ENCODE results near the gene ABR. TPM values are rescaled to one million over a fixed set of nuclear protein-coding genes. Genes with fewer than 3 reads are reported as not detected.

The ABR gene
- total and polyA plus RNA-seq, 2 donors from 2014 or later: 18.7 to 116 TPM

- H3K4me3 ChIP-seq (ENCODE audit: low read length in 3 of 3): no peak overlapping the region
- no peaks in the 10 kb centered on the region for H3K4me1 ChIP-seq (ENCODE audit: control insufficient read depth in 2 of 3, insufficient read depth in 2 of 3, low read depth in 1 of 3, low read length in 3 of 3)
- H3K9me3 ChIP-seq (ENCODE audit: control insufficient read depth in 2 of 3, insufficient read depth in 1 of 3, low read length in 3 of 3): no peaks in the 10 kb centered on the region
- no peaks in the 10 kb centered on the region for H3K36me3 ChIP-seq (ENCODE audit: control insufficient read depth in 2 of 3, insufficient read depth in 3 of 3, low read length in 3 of 3)
- intact Hi-C loops (cut with DNase I): no loop called here
- no peaks in the 10 kb centered on the region for H3K27me3 ChIP-seq (ENCODE audit: control insufficient read depth, insufficient read depth, low read length)
- no peak overlapping the region for H3K27ac ChIP-seq (ENCODE audit: low read depth in 2 of 2, low read length in 2 of 2)
- FAIRE-seq (no peak), DNase-seq (no peak)
- TF ChIP-seq, protein P1, sequence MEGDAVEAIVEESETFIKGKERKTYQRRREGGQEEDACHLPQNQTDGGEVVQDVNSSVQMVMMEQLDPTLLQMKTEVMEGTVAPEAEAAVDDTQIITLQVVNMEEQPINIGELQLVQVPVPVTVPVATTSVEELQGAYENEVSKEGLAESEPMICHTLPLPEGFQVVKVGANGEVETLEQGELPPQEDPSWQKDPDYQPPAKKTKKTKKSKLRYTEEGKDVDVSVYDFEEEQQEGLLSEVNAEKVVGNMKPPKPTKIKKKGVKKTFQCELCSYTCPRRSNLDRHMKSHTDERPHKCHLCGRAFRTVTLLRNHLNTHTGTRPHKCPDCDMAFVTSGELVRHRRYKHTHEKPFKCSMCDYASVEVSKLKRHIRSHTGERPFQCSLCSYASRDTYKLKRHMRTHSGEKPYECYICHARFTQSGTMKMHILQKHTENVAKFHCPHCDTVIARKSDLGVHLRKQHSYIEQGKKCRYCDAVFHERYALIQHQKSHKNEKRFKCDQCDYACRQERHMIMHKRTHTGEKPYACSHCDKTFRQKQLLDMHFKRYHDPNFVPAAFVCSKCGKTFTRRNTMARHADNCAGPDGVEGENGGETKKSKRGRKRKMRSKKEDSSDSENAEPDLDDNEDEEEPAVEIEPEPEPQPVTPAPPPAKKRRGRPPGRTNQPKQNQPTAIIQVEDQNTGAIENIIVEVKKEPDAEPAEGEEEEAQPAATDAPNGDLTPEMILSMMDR (IDR thresholded peaks at IDR 0.05; ENCODE audit: borderline replicate concordance, extremely low read depth, insufficient read depth): no peak
- H3K9ac ChIP-seq (ENCODE audit: low read length in 3 of 3): no peak overlapping the region
Measured at GRCh38 chr17:1212946-1213345, 33.2 kb upstream of the ABR start.

- intact Hi-C loops (cut with DNase I): no loop called here
- no peaks in the 10 kb centered on the region for H3K9me3 ChIP-seq (ENCODE audit: control insufficient read depth in 2 of 3, insufficient read depth in 1 of 3, low read length in 3 of 3)
Measured at GRCh38 chr17:1211287-1211686, 31.5 kb upstream of the ABR start.

GRCh38 chr17:1208966-1209365 lies 29.2 kb upstream of the ABR start:
- no peaks in the 10 kb centered on the region for H3K9me3 ChIP-seq (ENCODE audit: control insufficient read depth in 2 of 3, insufficient read depth in 1 of 3, low read length in 3 of 3)
- H3K27ac ChIP-seq (ENCODE audit: low read depth in 2 of 2, low read length in 2 of 2): no peak overlapping the region
- H3K4me1 ChIP-seq (ENCODE audit: control insufficient read depth in 2 of 3, insufficient read depth in 2 of 3, low read depth in 1 of 3, low read length in 3 of 3): no peaks in the 10 kb centered on the region
- no peaks in the 10 kb centered on the region for H3K36me3 ChIP-seq (ENCODE audit: control insufficient read depth in 2 of 3, insufficient read depth in 3 of 3, low read length in 3 of 3)
- FAIRE-seq: no peak
- H3K9ac ChIP-seq (ENCODE audit: low read length in 3 of 3): no peak overlapping the region
- DNase-seq: no peak
- no peak overlapping the region for H3K4me3 ChIP-seq (ENCODE audit: low read length in 3 of 3)
- TF ChIP-seq, protein P1 (IDR thresholded peaks at IDR 0.05; ENCODE audit: borderline replicate concordance, extremely low read depth, insufficient read depth): no peak
- intact Hi-C loops (cut with DNase I): no loop called here
- H3K27me3 ChIP-seq (ENCODE audit: control insufficient read depth, insufficient read depth, low read length): no peaks in the 10 kb centered on the region

More at GRCh38 chr17:1211287-1211686, 31.5 kb upstream of the ABR start:
- TF ChIP-seq, protein P1 (IDR thresholded peaks at IDR 0.05; ENCODE audit: borderline replicate concordance, extremely low read depth, insufficient read depth): no peak
- FAIRE-seq (no peak), DNase-seq (no peak)
- Histone ChIP-seq H3K4me1 (ENCODE audit: control insufficient read depth in 2 of 3, insufficient read depth in 2 of 3, low read depth in 1 of 3, low read length in 3 of 3) (no peaks in the 10 kb centered on the region), H3K27me3 (ENCODE audit: control insufficient read depth, insufficient read depth, low read length) (no peaks in the 10 kb centered on the region), H3K36me3 (ENCODE audit: control insufficient read depth in 2 of 3, insufficient read depth in 3 of 3, low read length in 3 of 3) (no peaks in the 10 kb centered on the region), H3K4me3 (ENCODE audit: low read length in 3 of 3) (no peak overlapping the region), H3K9ac (ENCODE audit: low read length in 3 of 3) (no peak overlapping the region), H3K27ac (ENCODE audit: low read depth in 2 of 2, low read length in 2 of 2) (no peak overlapping the region)
